LoVo (cell line): ENCODE measurements around the gene KISS1.
A peak's percentile ranks its signal among the peaks of the same experiment; 100 is the strongest.

Experiments used
- DNase-seq: peaks from one replicate; pipeline ENCODE4 v3.0.0-alpha.2; 2016; ENCODE audit warnings: low spot score

KISS1 gene

GRCh38 chr1:204155881-204156280 is 40.4 kb downstream of the KISS1 start:
- no peak for DNase-seq

GRCh38 chr1:204154568-204155255 is 41.6 kb downstream of the KISS1 start:
- no peak for DNase-seq

- no peak for DNase-seq
Observed at GRCh38 chr1:204153667-204154066, 42.6 kb downstream of the KISS1 start.

GRCh38 chr1:204152310-204153044 is 43.8 kb downstream of the KISS1 start:
- no peak for DNase-seq

- peak; percentile 72 for DNase-seq
Observed at GRCh38 chr1:204151552-204152309, 44.6 kb downstream of the KISS1 start, which contains the start of gene ETNK2. Gene ETNK2 (minus strand): TSS chr1:204152044. CDS start chr1:204151852, 192 bp downstream.

- DNase-seq: no peak
Observed at GRCh38 chr1:204150702-204151551, 45.4 kb downstream of the KISS1 start.

GRCh38 chr1:204149635-204150565 is 46.4 kb downstream of the KISS1 start:
- no peak for DNase-seq

- DNase-seq: no peak
Observed at GRCh38 chr1:204149107-204149506, 47.2 kb downstream of the KISS1 start.

GRCh38 chr1:204147406-204148383 is 48.6 kb downstream of the KISS1 start:
- DNase-seq: no peak

GRCh38 chr1:204146965-204147364 is 49.3 kb downstream of the KISS1 start:
- no peak for DNase-seq

- DNase-seq: no peak
Observed at GRCh38 chr1:204146309-204146708, 50.0 kb downstream of the KISS1 start.

- no peak for DNase-seq
Observed at GRCh38 chr1:204145033-204145504, 51.2 kb downstream of the KISS1 start.

- no peak for DNase-seq
Observed at GRCh38 chr1:204143276-204144041, 52.8 kb downstream of the KISS1 start.

- DNase-seq: no peak
Observed at GRCh38 chr1:204142032-204142974, 54.0 kb downstream of the KISS1 start.

GRCh38 chr1:204141131-204141530 is 55.2 kb downstream of the KISS1 start:
- DNase-seq: no peak
